Testis (tissue), 3 donors: Measurements from ENCODE around the gene WNT2. TPM values are rescaled to one million over a fixed set of nuclear protein-coding genes. Genes with fewer than 3 reads are reported as not detected.

Source experiments
- DNase-seq: peaks from one replicate; pipeline ENCODE4 v3.0.0-alpha.2; 2019
- H3K27ac ChIP-seq, 2 donors: fragments of 200-600 bp; sonication (generic); one replicate each; pipeline ENCODE4 v1.5.1; 2019
- H3K27me3 ChIP-seq: fragments of 200-600 bp; sonication (generic); one replicate; pipeline ENCODE4 v1.5.1; 2019
- H3K36me3 ChIP-seq: fragments of 200-600 bp; sonication (generic); one replicate; pipeline ENCODE4 v1.5.1; 2017; ENCODE audit warnings: low read depth; ENCODE audit errors: missing control alignments
- H3K4me1 ChIP-seq: fragments of 200-600 bp; sonication (generic); one replicate; pipeline ENCODE4 v1.5.1; 2019
- H3K4me3 ChIP-seq, 2 donors: fragments of 200-600 bp; sonication (generic); one replicate each; pipeline ENCODE4 v1.5.1; 2017 to 2019
- H3K9me3 ChIP-seq: fragments of 200-600 bp; sonication (generic); one replicate; pipeline ENCODE4 v1.5.1; 2017
- POLR2A ChIP-seq: fragments of 450-650 bp; IDR thresholded peaks from one replicate; pipeline ENCODE4 v1.6.1; 2017; ENCODE audit warnings: antibody characterized with exemption, mild to moderate bottlenecking, moderate library complexity
- WGBS, 2 donors: methylation state at CpG; one replicate each; pipeline ENCODE4 v1.1.5; 2018; 5-methylcytosine and 5-hydroxymethylcytosine counted together
- intact Hi-C: fragments of 100-400 bp; cut with DNase I; formaldehyde crosslinking; loops from one replicate; pipeline ENCODE4 v1.15.1; 2023; ENCODE audit warnings: low total_unique reads
- polyA plus RNA-seq: library from polyadenylated mRNA; stranded (reverse); fragments of 350-450 nt; fragmentation: Illumina TruSeq; extraction: RNeasy Lipid Tissue Mini Kit (QIAGEN cat#74804); gene quantifications from one replicate; pipeline ENCODE4 v1.2.3, GENCODE V29; 2014; ENCODE audit warnings: low read depth, low replicate concordance; ENCODE audit not compliant: insufficient read depth
- total RNA-seq, 2 donors: library from RNA; depleted of rRNA; stranded (reverse); fragments of >200 nt; gene quantifications; one replicate each; pipeline ENCODE4 v1.2.3, GENCODE V29; 2016
- TF ChIP-seq, protein P1 (sequence below), 3 experiments: fragments of 450-650 bp in 2 of 3; fragments of 200-600 bp in 1 of 3; sonication (generic) in 1 of 3; IDR thresholded peaks; one replicate each; pipeline ENCODE4 v1.5.1; 2016 to 2019; ENCODE audit warnings: antibody characterized with exemption in 3 of 3, mild to moderate bottlenecking in 2 of 3, moderate library complexity in 1 of 3

WNT2 gene
- total and polyA plus RNA-seq, 3 donors from 2014 or later, result 1.3 to 6.5 (median 2.7) TPM

DNA sequence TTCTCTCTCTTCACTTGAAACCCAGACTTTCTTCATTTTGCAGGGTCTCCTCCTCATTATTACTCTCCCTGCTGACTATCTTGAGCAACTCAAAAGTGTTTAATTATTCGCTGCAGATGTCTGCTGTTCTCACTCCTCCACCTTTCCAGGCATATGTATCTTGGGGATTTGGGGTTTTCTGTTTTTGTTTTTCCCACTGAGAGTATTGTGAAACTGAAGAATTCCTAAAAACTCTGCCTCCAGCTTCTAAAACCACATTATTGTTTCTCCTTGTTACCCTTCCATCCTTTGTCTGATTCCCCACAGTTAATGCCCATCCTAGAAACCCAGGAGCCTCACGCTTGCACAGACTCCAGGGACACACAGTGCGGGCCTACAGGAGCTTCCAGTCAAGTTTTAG, 51.3 kb downstream of the WNT2 start:
- Histone ChIP-seq H3K9me3 (no peaks in the 10 kb centered on the region), H3K27ac (no peak overlapping the region), H3K27me3 (no peaks in the 10 kb centered on the region), H3K36me3 (no peaks in the 10 kb centered on the region), H3K4me3 (no peak overlapping the region), H3K4me1 (no peaks in the 10 kb centered on the region)
- 88 to 91% methylated on average over 3 of the region's 3 CpGs for WGBS, 2 donors
- DNase-seq, result no peak
- intact Hi-C loops, result no loop called here
- TF ChIP-seq, protein P1, sequence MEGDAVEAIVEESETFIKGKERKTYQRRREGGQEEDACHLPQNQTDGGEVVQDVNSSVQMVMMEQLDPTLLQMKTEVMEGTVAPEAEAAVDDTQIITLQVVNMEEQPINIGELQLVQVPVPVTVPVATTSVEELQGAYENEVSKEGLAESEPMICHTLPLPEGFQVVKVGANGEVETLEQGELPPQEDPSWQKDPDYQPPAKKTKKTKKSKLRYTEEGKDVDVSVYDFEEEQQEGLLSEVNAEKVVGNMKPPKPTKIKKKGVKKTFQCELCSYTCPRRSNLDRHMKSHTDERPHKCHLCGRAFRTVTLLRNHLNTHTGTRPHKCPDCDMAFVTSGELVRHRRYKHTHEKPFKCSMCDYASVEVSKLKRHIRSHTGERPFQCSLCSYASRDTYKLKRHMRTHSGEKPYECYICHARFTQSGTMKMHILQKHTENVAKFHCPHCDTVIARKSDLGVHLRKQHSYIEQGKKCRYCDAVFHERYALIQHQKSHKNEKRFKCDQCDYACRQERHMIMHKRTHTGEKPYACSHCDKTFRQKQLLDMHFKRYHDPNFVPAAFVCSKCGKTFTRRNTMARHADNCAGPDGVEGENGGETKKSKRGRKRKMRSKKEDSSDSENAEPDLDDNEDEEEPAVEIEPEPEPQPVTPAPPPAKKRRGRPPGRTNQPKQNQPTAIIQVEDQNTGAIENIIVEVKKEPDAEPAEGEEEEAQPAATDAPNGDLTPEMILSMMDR (IDR thresholded peaks at IDR 0.05), result no peak
- TF ChIP-seq POLR2A, result no peak

DNA sequence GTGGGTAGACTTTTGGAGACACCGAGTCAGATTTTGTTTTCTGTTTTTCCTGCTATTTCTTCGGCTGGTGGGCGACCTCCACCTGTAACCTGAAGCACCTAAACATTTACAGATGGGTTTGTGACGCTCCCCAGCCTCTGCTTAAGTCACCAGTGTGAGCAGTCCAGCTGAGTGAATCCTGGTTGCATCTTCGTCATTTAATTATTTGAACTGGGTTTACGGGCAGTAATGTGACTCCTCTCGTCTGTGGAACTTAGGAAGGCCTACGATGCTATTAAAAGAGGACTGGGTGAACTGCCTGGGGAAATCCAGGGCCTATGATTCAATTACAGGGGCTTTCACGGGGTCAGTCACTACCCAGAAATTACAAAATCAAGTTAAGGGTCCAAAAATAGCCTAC, 52.5 kb downstream of the WNT2 start:
- no peaks in the 10 kb centered on the region for H3K27me3 ChIP-seq
- no peak overlapping the region for H3K27ac ChIP-seq
- no peaks in the 10 kb centered on the region for H3K9me3 ChIP-seq
- H3K4me1 ChIP-seq, result no peaks in the 10 kb centered on the region
- WGBS, 2 donors, result 73 to 81% methylated on average over 9 of the region's 9 CpGs
- TF ChIP-seq POLR2A, result no peak
- TF ChIP-seq, protein P1 (IDR thresholded peaks at IDR 0.05), result no peak
- no peaks in the 10 kb centered on the region for H3K36me3 ChIP-seq
- no peak for DNase-seq
- H3K4me3 ChIP-seq, result no peak overlapping the region
- intact Hi-C loops, result no loop called here

DNA sequence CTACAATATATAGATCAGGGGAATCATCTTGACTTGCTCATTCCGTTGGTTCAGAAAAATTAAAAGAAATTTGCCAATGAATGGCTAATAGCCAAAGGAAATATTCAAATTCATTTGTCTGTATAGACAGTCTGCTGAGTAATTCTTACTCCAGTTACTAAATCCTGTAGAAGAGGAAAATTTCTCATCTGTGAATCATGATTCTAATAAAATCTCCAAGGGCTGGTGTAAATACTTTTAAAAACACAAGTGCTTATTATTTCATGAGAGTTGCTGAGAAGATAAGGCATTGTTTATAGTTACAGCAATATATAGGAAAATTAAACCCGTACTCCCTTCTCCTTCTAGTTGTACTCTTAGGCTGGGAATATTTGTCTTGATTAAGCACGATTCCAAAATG, 53.0 kb downstream of the WNT2 start:
- no peak for TF ChIP-seq POLR2A
- TF ChIP-seq, protein P1 (IDR thresholded peaks at IDR 0.05), result no peak
- H3K36me3 ChIP-seq, result no peaks in the 10 kb centered on the region
- H3K4me1 ChIP-seq, result no peaks in the 10 kb centered on the region
- H3K9me3 ChIP-seq, result no peaks in the 10 kb centered on the region
- 68 to 80% methylated on average over 3 of the region's 3 CpGs for WGBS, 2 donors
- H3K27ac ChIP-seq, result no peak overlapping the region
- no peak for DNase-seq
- H3K4me3 ChIP-seq, result no peak overlapping the region
- intact Hi-C loops, result no loop called here
- no peaks in the 10 kb centered on the region for H3K27me3 ChIP-seq

DNA sequence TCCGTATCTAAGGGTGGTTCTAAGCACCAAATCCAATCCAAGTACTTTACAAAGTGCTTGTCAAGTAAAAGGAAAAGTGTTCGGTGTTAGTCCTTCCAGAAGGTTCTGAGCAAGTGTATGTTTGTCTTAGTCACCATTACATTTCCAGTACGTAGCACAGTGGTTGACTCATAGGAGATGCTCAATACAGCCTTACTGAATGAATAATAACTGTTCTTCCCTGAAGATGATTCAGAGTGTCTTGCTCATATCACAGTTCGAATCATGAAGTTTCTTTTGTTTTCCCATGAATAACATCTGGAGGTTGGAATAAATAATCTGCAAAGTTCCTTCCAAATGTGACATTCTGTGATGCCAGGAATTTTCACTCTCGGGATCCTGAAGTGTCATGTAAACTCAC, 53.4 kb downstream of the WNT2 start:
- intact Hi-C loops, result no loop called here
- 86 to 87% methylated on average over 5 of the region's 5 CpGs for WGBS, 2 donors
- Histone ChIP-seq H3K4me1 (no peaks in the 10 kb centered on the region), H3K27ac (no peak overlapping the region), H3K9me3 (no peaks in the 10 kb centered on the region), H3K4me3 (no peak overlapping the region), H3K36me3 (no peaks in the 10 kb centered on the region), H3K27me3 (no peaks in the 10 kb centered on the region)
- no peak for DNase-seq
- TF ChIP-seq, protein P1 (IDR thresholded peaks at IDR 0.05), result no peak
- no peak for TF ChIP-seq POLR2A

DNA sequence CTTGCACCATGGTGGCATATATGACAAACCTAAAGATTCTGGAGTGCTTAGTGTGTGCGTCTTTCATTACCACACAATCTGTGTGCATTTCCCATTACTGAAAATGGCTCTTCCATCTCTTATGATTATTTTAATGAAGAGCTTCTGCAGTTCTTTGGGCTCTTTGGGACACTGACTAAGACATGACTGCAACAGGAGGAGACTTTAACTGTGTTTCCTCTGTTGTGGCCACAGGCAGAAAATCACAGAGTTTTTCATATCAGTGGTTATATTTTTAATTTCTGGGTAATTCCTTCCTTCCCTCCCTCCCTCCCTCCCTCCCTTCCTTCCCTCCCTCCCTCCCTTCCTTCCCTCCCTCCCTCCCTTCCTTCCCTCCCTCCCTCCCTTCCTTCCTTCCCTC, 58.1 kb downstream of the WNT2 start:
- Histone ChIP-seq H3K27me3 (no peaks in the 10 kb centered on the region), H3K36me3 (no peaks in the 10 kb centered on the region), H3K9me3 (no peaks in the 10 kb centered on the region), H3K27ac (no peak overlapping the region), H3K4me3 (no peak overlapping the region), H3K4me1 (no peaks in the 10 kb centered on the region)
- no peak for DNase-seq
- intact Hi-C loops, result no loop called here
- WGBS, 2 donors, result 52 to 92% methylated on average over 1 of the region's 1 CpG
- no peak for TF ChIP-seq POLR2A
- TF ChIP-seq, protein P1 (IDR thresholded peaks at IDR 0.05), result no peak
